Right lobe of liver (tissue), 6 donors: Measurements from ENCODE around the gene SVEP1. TPM values are rescaled to one million over a fixed set of nuclear protein-coding genes. Genes with fewer than 3 reads are reported as not detected.

Experiments
- ATAC-seq, 4 donors: fragments of 200-7000 bp; cut with Tn5 transposase; one replicate each; pipeline ENCODE4 v1.9.1; 2020; ENCODE audit warnings: mild to moderate bottlenecking in 4 of 4, moderate library complexity in 4 of 4
- DNase-seq, 3 donors: peaks; one replicate each; pipeline ENCODE4 v3.0.0-alpha.2; 2020
- H3K27ac ChIP-seq, 3 donors: fragments of 200-600 bp; one replicate each; pipeline ENCODE4 v1.8.0; 2022
- H3K27me3 ChIP-seq, 2 donors: fragments of 200-600 bp; one replicate each; pipeline ENCODE4 v1.8.0; 2022
- H3K36me3 ChIP-seq, 4 donors: fragments of 200-600 bp; sonication (generic) in 1 of 4; one replicate each; pipeline versions ENCODE4 v1.5.1 to v1.8.0; 2017 to 2022; ENCODE audit warnings: control low read depth in 1 of 4
- H3K4me1 ChIP-seq, 4 donors: fragments of 200-600 bp; sonication (generic) in 1 of 4; one replicate each; pipeline versions ENCODE4 v1.5.1 to v1.8.0; 2017 to 2022; ENCODE audit warnings: control low read depth in 1 of 4
- H3K4me3 ChIP-seq, 3 donors: fragments of 200-600 bp; one replicate each; pipeline ENCODE4 v1.8.0; 2022
- H3K9me3 ChIP-seq, 4 donors: fragments of 200-600 bp; sonication (generic) in 1 of 4; one replicate each; pipeline versions ENCODE4 v1.5.1 to v1.8.0; 2017 to 2022; ENCODE audit warnings: control low read depth in 1 of 4
- CTCF ChIP-seq, 4 donors: fragments of 200-600 bp in 3 of 4; fragments of 450-650 bp in 1 of 4; IDR thresholded peaks; one replicate each; pipeline versions ENCODE4 v1.5.1 to v1.8.0; 2016 to 2022; ENCODE audit warnings: antibody characterized with exemption in 4 of 4, mild to moderate bottlenecking in 2 of 4
- POLR2A ChIP-seq: fragments of 450-650 bp; IDR thresholded peaks from one replicate; pipeline ENCODE4 v1.6.1; 2017; ENCODE audit warnings: antibody characterized with exemption, mild to moderate bottlenecking
- WGBS: methylation state at CpG from one replicate; pipeline ENCODE4 v1.1.6; 2018; ENCODE audit warnings: low coverage, low lambda C conversion rate; ENCODE audit not compliant: insufficient coverage; ENCODE audit errors: missing lambda C conversion rate; 5-methylcytosine and 5-hydroxymethylcytosine counted together
- intact Hi-C, 2 donors: fragments of 100-400 bp; cut with DNase I; formaldehyde crosslinking; loops; one replicate each; pipeline versions ENCODE4 v1.11.2 to v1.14.1; 2022
- total RNA-seq, 6 experiments: library from RNA; depleted of rRNA in 2 of 6; stranded (reverse); fragments of >200 nt in 2 of 6; fragmentation: NEBNext Ultra II Directional in 3 of 6; extraction: Animal tissue kit (Norgen Biotek cat#: 25700) in 3 of 6; gene quantifications; one replicate each; pipeline versions ENCODE4 v1.1.0 to v1.2.4, GENCODE V29; 2016 to 2023
- donor health status: DM: no; HTN: yes; CAD: no.
- donor health status: DM: no; HTN: no; CAD: no.
- donor health status: DM: no; HTN: no; CAD: no.
- donor health status: DM: no; HTN: yes; CAD: no.
- donor health status: DM: no; HTN: yes; CAD: no.

Gene SVEP1
- total RNA-seq, 6 experiments from 2014 or later: 1.6 to 7.8 (median 4.6) TPM

DNA sequence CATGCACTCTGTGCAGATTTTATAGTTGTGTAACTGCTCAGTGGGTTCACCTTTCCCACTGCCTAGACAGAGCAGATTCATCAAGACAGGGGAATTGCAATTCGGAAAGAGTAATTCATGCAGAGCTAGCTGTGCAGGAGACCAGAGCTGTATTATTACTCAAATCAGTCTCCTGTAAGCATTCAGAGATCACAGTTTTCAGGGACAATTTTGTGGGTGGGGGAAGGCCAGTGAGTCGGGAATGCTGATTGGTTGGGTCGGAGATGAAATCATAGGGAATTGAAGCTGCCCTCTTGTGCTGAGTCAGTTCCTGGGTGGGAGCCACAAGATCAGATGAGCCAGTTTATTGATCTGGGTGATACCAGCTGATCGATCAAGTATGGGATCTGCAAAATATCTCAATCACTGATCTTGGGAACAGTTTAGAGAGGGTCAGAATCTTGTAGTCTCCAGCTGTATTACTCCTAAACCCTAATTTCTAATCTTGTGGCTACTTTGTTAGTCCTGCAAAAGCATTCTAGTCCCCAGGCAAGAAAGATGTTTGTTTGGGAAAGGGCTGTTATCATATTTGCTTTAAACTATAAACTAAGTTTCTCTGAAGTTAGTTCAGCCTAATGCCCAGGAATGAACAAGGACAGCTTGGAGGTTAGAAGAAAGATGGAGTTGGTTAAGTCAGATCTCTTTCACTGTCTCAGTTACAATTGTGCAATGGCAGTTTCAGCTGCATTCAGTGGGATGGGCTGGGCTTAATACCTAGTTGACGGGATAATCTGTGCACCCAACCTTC lies 12.7 kb upstream of the SVEP1 start:
- H3K4me3 ChIP-seq: no peak overlapping the region
- no peaks in the 10 kb centered on the region for H3K36me3 ChIP-seq
- ATAC-seq (no peak), DNase-seq (no peak)
- 36% methylated on average over 5 of the region's 5 CpGs for WGBS
- H3K9me3 ChIP-seq: no peaks in the 10 kb centered on the region
- TF ChIP-seq CTCF (IDR thresholded peaks at IDR 0.05): no peak
- no peak for TF ChIP-seq POLR2A
- no peak overlapping the region for H3K27ac ChIP-seq
- no peaks in the 10 kb centered on the region for H3K4me1 ChIP-seq
- H3K27me3 ChIP-seq: no peaks in the 10 kb centered on the region
- intact Hi-C loops: no loop called here

- TF ChIP-seq CTCF (IDR thresholded peaks at IDR 0.05): no peak
- TF ChIP-seq POLR2A: no peak
- Histone ChIP-seq H3K27me3 (no peaks in the 10 kb centered on the region), H3K27ac (no peak overlapping the region), H3K36me3 (no peaks in the 10 kb centered on the region), H3K4me1 (no peaks in the 10 kb centered on the region), H3K9me3 (no peaks in the 10 kb centered on the region), H3K4me3 (no peak overlapping the region)
- no peak for DNase-seq
- WGBS: 21% methylated on average over 1 of the region's 1 CpG
- no peak for ATAC-seq
- intact Hi-C loops: no loop called here
Observed at GRCh38 chr9:110591526-110591925, 12.0 kb upstream of the SVEP1 start.

DNA sequence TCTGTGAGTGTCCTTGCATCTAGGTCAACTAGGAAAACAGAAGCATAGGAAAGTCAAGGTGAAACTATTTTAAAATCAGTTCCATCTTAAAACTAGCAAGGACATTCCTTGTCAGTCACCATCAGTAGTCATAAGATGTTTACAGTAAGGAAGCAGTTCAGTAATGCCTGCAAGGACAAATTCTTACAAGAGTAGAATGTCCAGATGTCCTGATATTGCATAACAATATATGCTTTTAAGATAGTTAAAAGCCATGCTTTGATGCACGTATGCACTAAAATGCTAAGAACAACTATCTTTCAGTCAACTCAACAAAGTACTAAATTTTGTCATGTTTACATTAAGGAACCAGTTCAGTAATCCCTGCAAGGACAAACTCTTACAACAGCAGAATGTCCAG lies 11.3 kb upstream of the SVEP1 start:
- Histone ChIP-seq H3K27me3 (no peaks in the 10 kb centered on the region), H3K4me3 (no peak overlapping the region), H3K9me3 (no peaks in the 10 kb centered on the region), H3K4me1 (no peaks in the 10 kb centered on the region), H3K27ac (no peak overlapping the region), H3K36me3 (no peaks in the 10 kb centered on the region)
- DNase-seq (no peak), ATAC-seq (no peak)
- intact Hi-C loops: no loop called here
- WGBS: 54% methylated on average over 1 of the region's 1 CpG
- no peak for TF ChIP-seq CTCF (IDR thresholded peaks at IDR 0.05)
- no peak for TF ChIP-seq POLR2A

DNA sequence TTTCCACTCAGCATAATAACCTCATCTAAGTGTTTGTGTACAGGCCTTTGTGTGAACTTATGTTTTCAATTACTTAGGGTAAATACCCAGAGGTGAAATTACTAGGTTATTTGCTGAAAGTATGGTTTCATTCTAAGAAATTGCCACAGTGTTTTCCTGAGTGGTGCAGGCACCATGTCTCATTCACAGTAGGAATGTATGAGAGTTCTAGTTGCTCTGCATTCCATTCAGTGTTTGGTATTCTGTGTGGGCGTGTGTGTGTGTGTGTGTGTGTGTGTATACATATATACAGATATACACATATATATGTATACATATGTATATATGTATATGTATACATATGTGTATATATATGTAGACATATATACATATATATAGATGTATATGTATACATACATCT lies 8.8 kb upstream of the SVEP1 start:
- Histone ChIP-seq H3K27me3 (no peaks in the 10 kb centered on the region), H3K27ac (no peak overlapping the region), H3K4me1 (no peaks in the 10 kb centered on the region), H3K36me3 (no peaks in the 10 kb centered on the region), H3K9me3 (no peaks in the 10 kb centered on the region), H3K4me3 (no peak overlapping the region)
- 25% methylated on average over 1 of the region's 1 CpG for WGBS
- TF ChIP-seq POLR2A (no peak), CTCF (IDR thresholded peaks at IDR 0.05) (no peak)
- ATAC-seq: no peak
- no peak for DNase-seq
- intact Hi-C loops: no loop called here
